Activated T-cell treated with anti-CD3 and anti-CD28 coated beads for 4 hours (primary cell): ENCODE results near the gene TMTC2.

Experiments
- DNase-seq: peaks from one replicate; pipeline ENCODE4 v3.0.0-alpha.2; 2020

TMTC2 gene

GRCh38 chr12:83153177-83153576, 466.5 kb downstream of the TMTC2 start:
- DNase-seq: no peak

GRCh38 chr12:83156815-83157214, 470.1 kb downstream of the TMTC2 start:
- no peak for DNase-seq

- no peak for DNase-seq
Observed at GRCh38 chr12:83157604-83158003, 470.9 kb downstream of the TMTC2 start.

GRCh38 chr12:83158613-83159207, 472.0 kb downstream of the TMTC2 start:
- no peak for DNase-seq

GRCh38 chr12:83161456-83161855, 474.8 kb downstream of the TMTC2 start:
- DNase-seq: no peak

- DNase-seq: no peak
Observed at GRCh38 chr12:83168751-83169150, 482.0 kb downstream of the TMTC2 start.

- DNase-seq: no peak
Observed at GRCh38 chr12:83172441-83172840, 485.7 kb downstream of the TMTC2 start.

GRCh38 chr12:83172866-83173649, 486.4 kb downstream of the TMTC2 start:
- DNase-seq: no peak

GRCh38 chr12:83179999-83180398, 493.3 kb downstream of the TMTC2 start:
- no peak for DNase-seq

- DNase-seq: no peak
Observed at GRCh38 chr12:83181074-83181473, 494.4 kb downstream of the TMTC2 start.

- DNase-seq: no peak
Observed at GRCh38 chr12:83183132-83183531, 496.4 kb downstream of the TMTC2 start.
